HUES6 (cell line): ENCODE results near the gene NOL9.

Source experiments
- H3K27ac ChIP-seq: 2 replicates; pipeline ENCODE4 v1.7.0; 2013; ENCODE audit warnings: low read depth, mild to moderate bottlenecking, low read length, inconsistent platforms
- H3K27me3 ChIP-seq: 2 replicates; pipeline ENCODE4 v1.6.1; 2013; ENCODE audit warnings: low read length; ENCODE audit not compliant: control insufficient read depth, insufficient read depth
- H3K36me3 ChIP-seq: 2 replicates; pipeline ENCODE4 v1.6.1; 2013; ENCODE audit warnings: low read length; ENCODE audit not compliant: control insufficient read depth, insufficient read depth
- H3K4me1 ChIP-seq: 2 replicates; pipeline ENCODE4 v1.6.1; 2013; ENCODE audit warnings: low read length; ENCODE audit not compliant: control insufficient read depth, insufficient read depth
- H3K4me3 ChIP-seq: 2 replicates; pipeline ENCODE4 v1.5.1; 2013; ENCODE audit warnings: low read depth, low read length
- H3K9ac ChIP-seq: one replicate; pipeline ENCODE4 v1.6.1; 2013; ENCODE audit warnings: mild to moderate bottlenecking, low read length
- H3K9me3 ChIP-seq: 2 replicates; pipeline ENCODE4 v1.6.1; 2013; ENCODE audit warnings: low read depth, low read length; ENCODE audit not compliant: control insufficient read depth, insufficient read depth

The NOL9 gene

GRCh38 chr1:6588128-6588892, 34.0 kb upstream of the NOL9 start:
- H3K4me1 ChIP-seq: no peaks in the 10 kb centered on the region
- H3K9me3 ChIP-seq: no peaks in the 10 kb centered on the region
- H3K4me3 ChIP-seq: no peak overlapping the region
- no peak overlapping the region for H3K27ac ChIP-seq
- H3K9ac ChIP-seq: no peak overlapping the region
- H3K36me3 ChIP-seq: peaks cover 62% of the 10 kb centered on the region
- H3K27me3 ChIP-seq: no peaks in the 10 kb centered on the region

GRCh38 chr1:6587261-6588005, 33.1 kb upstream of the NOL9 start:
- Histone ChIP-seq H3K36me3 (peaks cover 55% of the 10 kb centered on the region), H3K9me3 (no peaks in the 10 kb centered on the region), H3K9ac (no peak overlapping the region), H3K4me3 (no peak overlapping the region), H3K27ac (no peak overlapping the region), H3K4me1 (no peaks in the 10 kb centered on the region), H3K27me3 (no peaks in the 10 kb centered on the region)

- H3K27ac ChIP-seq: no peak overlapping the region
- no peak overlapping the region for H3K4me3 ChIP-seq
- H3K36me3 ChIP-seq: peaks cover 53% of the 10 kb centered on the region
- H3K9ac ChIP-seq: no peak overlapping the region
- no peaks in the 10 kb centered on the region for H3K4me1 ChIP-seq
- no peaks in the 10 kb centered on the region for H3K27me3 ChIP-seq
- H3K9me3 ChIP-seq: no peaks in the 10 kb centered on the region
Observed at GRCh38 chr1:6586404-6586816, 32.1 kb upstream of the NOL9 start.

- Histone ChIP-seq H3K4me3 (no peak overlapping the region), H3K27ac (no peak overlapping the region), H3K36me3 (peaks cover 48% of the 10 kb centered on the region), H3K27me3 (no peaks in the 10 kb centered on the region), H3K4me1 (peaks cover 3% of the 10 kb centered on the region; the same call in 1 of the 2 replicates), H3K9ac (no peak overlapping the region), H3K9me3 (no peaks in the 10 kb centered on the region)
Observed at GRCh38 chr1:6585841-6586240, 31.5 kb upstream of the NOL9 start.

GRCh38 chr1:6585081-6585722, 30.9 kb upstream of the NOL9 start:
- H3K9ac ChIP-seq: no peak overlapping the region
- H3K36me3 ChIP-seq: peaks cover 41% of the 10 kb centered on the region
- no peak overlapping the region for H3K4me3 ChIP-seq
- H3K27me3 ChIP-seq: no peaks in the 10 kb centered on the region
- no peak overlapping the region for H3K27ac ChIP-seq
- peaks cover 7% of the 10 kb centered on the region; the same call in 1 of the 2 replicates for H3K4me1 ChIP-seq
- H3K9me3 ChIP-seq: no peaks in the 10 kb centered on the region

- Histone ChIP-seq H3K4me1 (peaks cover 8% of the 10 kb centered on the region), H3K27me3 (no peaks in the 10 kb centered on the region), H3K27ac (no peak overlapping the region), H3K4me3 (no peak overlapping the region), H3K9me3 (no peaks in the 10 kb centered on the region), H3K36me3 (peaks cover 33% of the 10 kb centered on the region), H3K9ac (no peak overlapping the region)
Observed at GRCh38 chr1:6584126-6585080, 30.1 kb upstream of the NOL9 start.

- H3K36me3 ChIP-seq: peaks cover 13% of the 10 kb centered on the region; the same call in 1 of the 2 replicates
- no peak overlapping the region for H3K27ac ChIP-seq
- no peaks in the 10 kb centered on the region for H3K9me3 ChIP-seq
- no peak overlapping the region for H3K4me3 ChIP-seq
- no peaks in the 10 kb centered on the region for H3K27me3 ChIP-seq
- H3K4me1 ChIP-seq: peaks cover 15% of the 10 kb centered on the region
- no peak overlapping the region for H3K9ac ChIP-seq
Observed at GRCh38 chr1:6582370-6582769, 28.1 kb upstream of the NOL9 start.

- H3K4me1 ChIP-seq: peaks cover 15% of the 10 kb centered on the region
- H3K27me3 ChIP-seq: no peaks in the 10 kb centered on the region
- H3K27ac ChIP-seq: no peak overlapping the region
- no peaks in the 10 kb centered on the region for H3K9me3 ChIP-seq
- 0 out of 2 replicates have a peak, but pooled peaks cover 10% of the 10 kb centered on the region for H3K36me3 ChIP-seq
- no peak overlapping the region for H3K9ac ChIP-seq
- no peak overlapping the region for H3K4me3 ChIP-seq
Observed at GRCh38 chr1:6581561-6582305, 27.4 kb upstream of the NOL9 start.

- Histone ChIP-seq H3K27me3 (no peaks in the 10 kb centered on the region), H3K4me3 (peak overlapping the region; percentile 84), H3K9ac (peak overlapping the region; percentile 59), H3K36me3 (0 out of 2 replicates have a peak, but pooled peaks cover 10% of the 10 kb centered on the region), H3K4me1 (peaks cover 15% of the 10 kb centered on the region), H3K27ac (no peak overlapping the region), H3K9me3 (no peaks in the 10 kb centered on the region)
Observed at GRCh38 chr1:6580593-6581409, 26.5 kb upstream of the NOL9 start.
